ENCODE results near the gene SGF29.
"Not testable (repeated sequence)": the region's sequence is repeated elsewhere in the genome, so short reads cannot be mapped to it uniquely, and the experiment has no call there.

SGF29 gene

DNA sequence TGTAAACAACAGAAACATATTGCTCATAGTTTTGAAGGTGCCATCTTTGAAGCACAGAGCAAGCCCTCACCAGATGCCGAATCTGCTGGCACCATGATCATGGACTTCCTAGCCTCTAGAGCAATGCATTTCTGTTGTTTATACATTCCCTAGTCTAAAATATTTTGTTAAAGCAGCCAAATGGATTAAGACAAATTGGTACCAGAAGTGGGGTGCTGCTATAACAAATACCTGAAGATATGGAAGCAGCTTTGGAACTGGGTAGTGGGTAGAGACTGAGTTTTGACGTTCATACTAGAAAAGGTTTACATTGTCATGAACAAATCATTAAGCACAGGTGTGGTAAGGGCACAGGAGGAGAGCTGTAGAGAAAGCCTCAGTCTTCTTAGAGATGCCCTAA, 13.6 kb downstream of the SGF29 start:
- DNase-seq = no peak

GRCh38 chr16:28569021-28569420, 15.3 kb downstream of the SGF29 start:
- no peak for DNase-seq

- no peak for DNase-seq
Observed at GRCh38 chr16:28569968-28570752, 16.4 kb downstream of the SGF29 start.

DNA sequence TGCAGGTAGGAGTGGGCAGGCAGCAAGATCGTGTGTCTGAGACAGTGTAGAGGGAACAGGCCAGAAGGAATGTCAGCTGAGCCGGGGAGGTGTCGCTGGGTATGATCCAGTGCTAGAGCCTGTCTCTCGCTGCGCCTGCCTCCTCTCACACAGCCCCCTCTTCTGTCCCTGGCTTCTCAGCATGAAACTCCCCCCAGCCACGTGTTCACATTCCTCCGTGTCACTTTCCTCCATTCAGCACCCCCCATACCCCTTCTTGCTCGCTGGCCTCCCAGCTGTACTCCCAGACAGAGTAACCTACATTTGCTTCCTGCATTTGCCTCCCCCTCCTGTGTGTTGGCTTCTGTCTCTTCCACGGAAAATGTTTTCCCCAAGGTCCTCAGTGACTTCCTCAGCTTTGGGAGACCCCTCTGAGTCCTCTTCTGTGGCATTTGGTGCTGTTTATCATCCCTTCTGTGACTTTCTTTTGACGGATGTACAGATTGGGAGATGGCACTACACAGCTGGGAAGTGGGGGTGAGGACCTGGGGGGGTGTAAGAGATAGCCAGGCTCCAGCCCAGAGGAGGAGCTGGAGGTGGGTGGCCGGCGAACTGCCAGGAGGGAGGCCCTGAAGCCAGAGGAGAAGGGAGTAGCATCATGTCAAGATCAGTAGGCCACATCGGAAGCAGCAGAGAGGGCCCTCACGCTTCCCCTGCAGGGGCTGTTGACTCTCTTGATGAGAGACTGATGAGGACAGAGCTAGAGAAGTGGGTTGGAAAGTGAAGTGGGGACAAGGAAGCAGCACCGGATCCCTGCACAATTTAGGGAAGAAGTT, 19.2 kb downstream of the SGF29 start:
- DNase-seq = no peak

DNA sequence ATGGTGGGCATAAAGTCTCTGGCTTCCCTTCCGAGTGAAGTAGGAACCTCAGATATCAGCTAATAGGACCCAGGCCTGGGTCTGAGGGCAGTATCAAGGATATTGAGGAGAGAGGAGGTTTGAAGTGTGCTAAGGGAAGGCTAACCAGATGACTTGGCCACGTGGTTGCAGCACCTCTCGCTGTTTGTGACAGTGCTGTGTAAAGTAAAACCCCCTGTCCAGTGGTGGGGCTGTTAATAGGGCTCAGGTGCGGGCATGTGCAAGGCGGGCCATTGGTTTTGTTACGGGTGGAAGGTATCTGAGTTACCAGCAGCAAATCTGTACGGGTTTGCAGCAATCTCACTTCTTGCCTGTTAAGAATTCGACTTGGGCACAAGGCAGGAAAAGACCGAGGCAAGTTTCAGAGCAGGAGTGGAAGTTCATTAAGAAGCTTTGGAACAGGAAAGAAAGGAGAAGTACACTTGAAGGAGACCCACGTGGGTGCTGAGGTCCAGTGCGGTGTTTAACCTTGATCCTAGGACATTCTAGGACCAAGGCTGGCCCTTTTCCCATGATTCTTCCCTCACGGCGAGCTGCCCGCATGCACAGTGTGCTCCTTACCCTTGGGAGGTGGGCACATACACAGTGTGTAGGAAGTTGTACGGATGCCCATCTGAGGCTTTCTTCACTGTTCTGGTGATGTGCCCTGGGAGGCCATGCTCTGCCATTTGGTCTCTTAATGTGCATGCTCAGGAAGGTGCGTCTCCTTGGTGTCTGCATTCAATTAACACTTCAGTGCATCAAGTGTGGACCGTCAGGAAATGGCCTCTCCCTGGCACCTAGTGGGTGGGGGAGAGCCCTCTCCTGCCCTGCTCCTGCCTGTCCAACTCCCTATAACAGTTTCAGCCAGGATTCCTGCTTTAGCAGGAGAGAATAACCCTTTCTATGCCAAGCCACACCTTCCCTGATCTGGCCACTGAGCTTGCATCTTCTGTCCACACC, 20.3 kb downstream of the SGF29 start:
- DNase-seq = no peak

- DNase-seq = no peak
Observed at GRCh38 chr16:28574925-28575324, 21.2 kb downstream of the SGF29 start.

DNA sequence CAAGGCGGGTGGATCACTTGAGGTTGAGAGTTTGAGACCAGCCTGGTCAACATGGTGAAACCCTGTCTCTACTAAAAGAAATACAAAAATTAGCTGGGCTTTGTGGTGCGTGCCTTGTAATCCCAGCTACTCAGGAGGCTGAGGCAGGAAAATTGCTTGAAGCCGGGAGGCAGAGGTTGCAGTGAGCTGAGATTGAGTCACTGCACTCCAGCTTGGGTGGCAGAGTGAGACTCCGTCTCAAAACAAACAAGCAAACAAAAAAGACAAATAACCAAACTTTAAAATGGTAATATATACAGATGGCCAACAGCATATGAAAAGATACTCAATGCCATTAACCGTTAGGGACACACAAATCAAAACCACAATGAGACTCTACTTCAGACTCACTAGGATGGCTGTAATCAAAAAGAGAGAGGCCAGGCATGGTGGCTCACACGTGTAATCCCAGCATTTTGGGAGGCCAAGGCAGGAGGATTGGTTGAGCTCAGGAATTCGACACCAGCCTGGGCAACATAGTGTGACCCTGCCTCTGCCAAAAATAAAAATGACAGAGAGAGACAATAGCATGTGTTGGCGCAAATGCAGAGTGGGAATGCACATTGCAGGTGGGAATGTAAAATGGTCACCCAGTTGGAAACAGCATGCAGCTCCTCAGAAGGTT, 21.9 kb downstream of the SGF29 start:
- DNase-seq = no peak

GRCh38 chr16:28580726-28581315, 27.1 kb downstream of the SGF29 start:
- DNase-seq = no peak

- no peak for DNase-seq
Observed at GRCh38 chr16:28585674-28586073, 32.0 kb downstream of the SGF29 start.

GRCh38 chr16:28586466-28586865, 32.7 kb downstream of the SGF29 start:
- no peak for DNase-seq

GRCh38 chr16:28587386-28587785, 33.7 kb downstream of the SGF29 start:
- DNase-seq = no peak

GRCh38 chr16:28589069-28589468, 35.3 kb downstream of the SGF29 start:
- DNase-seq = no peak

- DNase-seq = no peak
Observed at GRCh38 chr16:28589930-28590329, 36.2 kb downstream of the SGF29 start.

- DNase-seq = no peak
Observed at GRCh38 chr16:28590384-28591340, 36.9 kb downstream of the SGF29 start.

GRCh38 chr16:28591355-28591754, 37.6 kb downstream of the SGF29 start:
- DNase-seq = no peak

GRCh38 chr16:28592511-28592910, 38.8 kb downstream of the SGF29 start:
- no peak for DNase-seq

- DNase-seq = no peak
Observed at GRCh38 chr16:28592979-28593553, 39.3 kb downstream of the SGF29 start.

DNA sequence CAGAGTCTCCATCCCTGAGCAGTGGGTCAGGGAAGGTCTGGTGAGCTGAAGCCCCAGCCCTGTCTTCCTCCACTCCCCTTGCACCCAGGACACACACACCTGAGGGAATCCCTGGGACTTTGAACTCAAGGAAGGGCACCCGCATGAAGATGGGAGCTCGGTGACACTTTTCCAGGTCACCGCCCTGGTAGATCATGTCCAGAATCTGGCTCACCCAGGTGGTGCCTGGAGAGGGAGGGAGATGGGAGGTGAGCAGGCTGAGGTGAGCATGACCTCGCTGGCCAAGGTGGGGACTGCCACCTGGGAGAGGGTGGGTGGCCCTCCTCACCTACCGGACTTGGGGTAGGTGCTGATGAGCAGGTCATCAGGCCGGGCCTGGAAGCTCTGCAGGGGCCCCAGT, 41.7 kb downstream of the SGF29 start:
- not testable (repeated sequence) for DNase-seq

GRCh38 chr16:28596115-28596630, 42.5 kb downstream of the SGF29 start:
- DNase-seq = no peak

Measured in CD4-positive, alpha-beta T cell treated with Interleukin-1 beta for 1 hour (primary cell).